K562 (cell line): ENCODE measurements around the gene XPNPEP3. TPM values are rescaled to one million over a fixed set of nuclear protein-coding genes. Genes with fewer than 3 reads are reported as not detected.

Experiments
- ATF1 ChIP-seq, 2 experiments: fragments of 450-650 bp in 1 of 2; IDR thresholded peaks; 2 replicates each; pipeline ENCODE4 v1.6.1; 2016; ENCODE audit warnings: missing compliant biosample characterization in 1 of 2, missing genetic modification characterization in 1 of 2
- FUS ChIP-seq: fragments of 200-400 bp; formaldehyde crosslinking; optimal IDR thresholded peaks from 2 replicates; pipeline ENCODE3; 2017; ENCODE audit warnings: low read depth, low read length
- HEY1 ChIP-seq: fragments of 250-450 bp; sonication (Bioruptor Pico); IDR thresholded peaks from 2 replicates; pipeline ENCODE4 v1.5.0; 2020; ENCODE audit warnings: mild to moderate bottlenecking, moderate library complexity, borderline replicate concordance
- HNRNPH1 ChIP-seq: fragments of 200-400 bp; formaldehyde crosslinking; optimal IDR thresholded peaks from 2 replicates; pipeline ENCODE3; 2017; ENCODE audit warnings: low read depth, mild to moderate bottlenecking, low read length, moderate library complexity
- HSF4 ChIP-seq: fragments of 250-450 bp; sonication (Bioruptor Pico); IDR thresholded peaks from 2 replicates; pipeline ENCODE4 v2.1.2; 2022; ENCODE audit warnings: mild to moderate bottlenecking, moderate library complexity, borderline replicate concordance
- KLF10 ChIP-seq: fragments of 250-450 bp; sonication (Bioruptor Pico); IDR thresholded peaks from 2 replicates; pipeline ENCODE4 v1.6.1; 2021; ENCODE audit warnings: matching md5 sums
- KLF6 ChIP-seq: fragments of 250-450 bp; sonication (Bioruptor Pico); IDR thresholded peaks from 2 replicates; pipeline ENCODE4 v1.4.0; 2020; ENCODE audit warnings: mild to moderate bottlenecking, moderate library complexity, borderline replicate concordance
- MAFF ChIP-seq: IDR thresholded peaks from 2 replicates; pipeline ENCODE4 v1.6.1; 2012; ENCODE audit warnings: low read length, improper control_type of control experiment
- MED1 ChIP-seq: sonication (generic); formaldehyde crosslinking; IDR thresholded peaks from 2 replicates; pipeline ENCODE4 v1.8.1; 2023; ENCODE audit warnings: missing genetic modification reagents, borderline replicate concordance
- MEF2A ChIP-seq: IDR thresholded peaks from 2 replicates; pipeline ENCODE4 v1.6.1; 2011; ENCODE audit warnings: low read depth, mild to moderate bottlenecking, low read length, moderate library complexity; ENCODE audit not compliant: control insufficient read depth
- SNIP1 ChIP-seq: fragments of 450-650 bp; IDR thresholded peaks from 2 replicates; pipeline ENCODE4 v1.7.1; 2017; ENCODE audit warnings: low read depth, mild to moderate bottlenecking
- SRSF7 ChIP-seq: fragments of 200-400 bp; formaldehyde crosslinking; optimal IDR thresholded peaks from 2 replicates; pipeline ENCODE3; 2017; ENCODE audit warnings: mild to moderate bottlenecking, low read depth, low read length
- THRAP3 ChIP-seq: fragments of 450-650 bp; IDR thresholded peaks from 2 replicates; pipeline ENCODE4 v1.6.1; 2016; ENCODE audit warnings: mild to moderate bottlenecking, inconsistent platforms, borderline replicate concordance
- ZFP36 ChIP-seq: fragments of 150-350 bp; IDR thresholded peaks from 2 replicates; pipeline ENCODE4 v1.6.1; 2018; ENCODE audit warnings: low read length, low read depth; ENCODE audit not compliant: partially characterized antibody
- ZKSCAN3 ChIP-seq: fragments of 250-450 bp; sonication (Bioruptor Pico); IDR thresholded peaks from 2 replicates; pipeline ENCODE4 v1.4.0; 2020
- ZNF175 ChIP-seq: fragments of 200-800 bp; sonication (Bioruptor generic); IDR thresholded peaks from 2 replicates; pipeline ENCODE4 v1.6.1; 2016; ENCODE audit warnings: low read depth, mild to moderate bottlenecking, missing genetic modification characterization, missing compliant biosample characterization
- ZNF384 ChIP-seq: IDR thresholded peaks from 2 replicates; pipeline ENCODE4 v1.6.1; 2012; ENCODE audit warnings: low read depth, low read length, improper control_type of control experiment
- ZNF41 ChIP-seq: fragments of 250-450 bp; sonication (Bioruptor Pico); conservative IDR thresholded peaks from 2 replicates; pipeline ENCODE4 v1.4.0; 2020; ENCODE audit warnings: mild to moderate bottlenecking
- ZNF551 ChIP-seq: fragments of 250-450 bp; sonication (Bioruptor Pico); IDR thresholded peaks from 2 replicates; pipeline ENCODE4 v1.5.0; 2021; ENCODE audit warnings: mild to moderate bottlenecking, moderate library complexity
- ZNF57 ChIP-seq: fragments of 450-650 bp; formaldehyde crosslinking; IDR thresholded peaks from 2 replicates; pipeline ENCODE4 v1.4.0; 2020; ENCODE audit warnings: mild to moderate bottlenecking, moderate library complexity
- ZNF75A ChIP-seq: fragments of 450-650 bp; formaldehyde crosslinking; IDR thresholded peaks from 2 replicates; pipeline ENCODE4 v1.4.0; 2020; ENCODE audit warnings: mild to moderate bottlenecking
- ZSCAN29 ChIP-seq: fragments of 450-650 bp; IDR thresholded peaks from 2 replicates; pipeline ENCODE4 v1.6.1; 2017
- polyA plus RNA-seq, 8 experiments: library from polyadenylated mRNA; depleted of rRNA in 4 of 8; stranded (reverse) in 5 of 8; unstranded in 3 of 8; fragments of >200 nt; fragmentation: Nextera tagmentation in 2 of 8; fragmentation: Illumina TruSeq in 1 of 8; extraction: Ambion mirVana in 2 of 8; extraction: Trizol in 1 of 8; gene quantifications; 2 replicates each; pipeline versions ENCODE4 v1.2.1 to v1.2.3, GENCODE V29; 2011 to 2014; ENCODE audit warnings: inconsistent platforms in 1 of 8, missing spikeins in 1 of 8
- total RNA-seq, 7 experiments: library from RNA; depleted of rRNA in 6 of 7; stranded (reverse); fragments of >200 nt in 6 of 7; fragmentation: Illumina TruSeq in 2 of 7; extraction: Trizol in 2 of 7; gene quantifications; 2 replicates each; pipeline versions ENCODE4 v1.2.1 to v1.2.3, GENCODE V29; 2011 to 2021; ENCODE audit warnings: low replicate concordance in 1 of 7
- TF ChIP-seq, protein P1 (sequence below): fragments of 250-450 bp; sonication (Bioruptor Pico); IDR thresholded peaks from 2 replicates; pipeline ENCODE4 v1.9.0; 2021; ENCODE audit warnings: mild to moderate bottlenecking, inconsistent platforms
- TF ChIP-seq, protein P2 (sequence below): fragments of 450-650 bp; formaldehyde crosslinking; IDR thresholded peaks from 2 replicates; pipeline ENCODE4 v1.4.0; 2022; ENCODE audit warnings: missing genetic modification characterization
- TF ChIP-seq, protein P3 (sequence below): fragments of 450-650 bp; IDR thresholded peaks from 2 replicates; pipeline ENCODE4 v1.6.1; 2018; ENCODE audit not compliant: partially characterized antibody

The XPNPEP3 gene
- total and polyA plus RNA-seq, 9 of the 15 experiments (the other 6 are each of a cell fraction or from before 2014, with no cell fraction given), result 9.1 to 22.6 (median 15.6) TPM

DNA sequence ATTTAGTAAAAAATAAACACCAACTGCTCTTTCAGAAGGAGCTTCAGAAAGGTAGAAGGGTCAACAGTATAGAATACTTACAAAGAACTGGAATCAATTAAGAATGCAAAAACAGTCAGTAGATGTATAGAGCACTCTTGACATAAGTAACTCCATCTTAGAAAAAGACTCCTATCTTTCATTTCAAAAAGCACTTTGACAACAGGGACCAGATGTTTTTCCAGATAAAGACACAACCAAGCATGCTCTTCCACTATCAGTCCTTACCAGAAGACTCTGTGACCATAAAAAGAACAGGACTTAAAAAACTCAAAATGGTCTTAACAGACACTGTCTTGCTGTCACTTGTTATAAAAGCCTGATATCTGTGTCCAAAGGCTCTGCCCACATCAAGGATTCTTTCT is 43.0 kb upstream of the XPNPEP3 start (continued):
- TF ChIP-seq, protein P1, sequence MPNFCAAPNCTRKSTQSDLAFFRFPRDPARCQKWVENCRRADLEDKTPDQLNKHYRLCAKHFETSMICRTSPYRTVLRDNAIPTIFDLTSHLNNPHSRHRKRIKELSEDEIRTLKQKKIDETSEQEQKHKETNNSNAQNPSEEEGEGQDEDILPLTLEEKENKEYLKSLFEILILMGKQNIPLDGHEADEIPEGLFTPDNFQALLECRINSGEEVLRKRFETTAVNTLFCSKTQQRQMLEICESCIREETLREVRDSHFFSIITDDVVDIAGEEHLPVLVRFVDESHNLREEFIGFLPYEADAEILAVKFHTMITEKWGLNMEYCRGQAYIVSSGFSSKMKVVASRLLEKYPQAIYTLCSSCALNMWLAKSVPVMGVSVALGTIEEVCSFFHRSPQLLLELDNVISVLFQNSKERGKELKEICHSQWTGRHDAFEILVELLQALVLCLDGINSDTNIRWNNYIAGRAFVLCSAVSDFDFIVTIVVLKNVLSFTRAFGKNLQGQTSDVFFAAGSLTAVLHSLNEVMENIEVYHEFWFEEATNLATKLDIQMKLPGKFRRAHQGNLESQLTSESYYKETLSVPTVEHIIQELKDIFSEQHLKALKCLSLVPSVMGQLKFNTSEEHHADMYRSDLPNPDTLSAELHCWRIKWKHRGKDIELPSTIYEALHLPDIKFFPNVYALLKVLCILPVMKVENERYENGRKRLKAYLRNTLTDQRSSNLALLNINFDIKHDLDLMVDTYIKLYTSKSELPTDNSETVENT (CRISPR knock-in tag), result no peak
- TF ChIP-seq ZNF57 (peak; percentile 96), MED1 (CRISPR knock-in tag) (no peak), HSF4 (CRISPR knock-in tag) (peak; percentile 100), ZFP36 (no peak), THRAP3 (no peak), SNIP1 (no peak), ZNF41 (CRISPR knock-in tag) (peak; percentile 99), ZSCAN29 (no peak), HNRNPH1 (no peak), MEF2A (peak; percentile 88), ATF1 (CRISPR knock-in tag; IDR thresholded peaks at IDR 0.05) (no peak), ATF1 (tag; IDR thresholded peaks at IDR 0.05) (peak; percentile 88), ZNF384 (peak; percentile 45; the same call in 1 of the 2 replicates), ZKSCAN3 (CRISPR knock-in tag) (peak; percentile 91), KLF6 (CRISPR knock-in tag) (peak; percentile 100), ZNF551 (CRISPR knock-in tag) (peak; percentile 93), KLF10 (peak; percentile 87; the same call in 1 of the 2 replicates), FUS (no peak), SRSF7 (no peak), ZNF75A (peak; percentile 93), MAFF (no peak), HEY1 (CRISPR knock-in tag) (peak; percentile 98), ZNF175 (peak; percentile 100)
- TF ChIP-seq, protein P2, sequence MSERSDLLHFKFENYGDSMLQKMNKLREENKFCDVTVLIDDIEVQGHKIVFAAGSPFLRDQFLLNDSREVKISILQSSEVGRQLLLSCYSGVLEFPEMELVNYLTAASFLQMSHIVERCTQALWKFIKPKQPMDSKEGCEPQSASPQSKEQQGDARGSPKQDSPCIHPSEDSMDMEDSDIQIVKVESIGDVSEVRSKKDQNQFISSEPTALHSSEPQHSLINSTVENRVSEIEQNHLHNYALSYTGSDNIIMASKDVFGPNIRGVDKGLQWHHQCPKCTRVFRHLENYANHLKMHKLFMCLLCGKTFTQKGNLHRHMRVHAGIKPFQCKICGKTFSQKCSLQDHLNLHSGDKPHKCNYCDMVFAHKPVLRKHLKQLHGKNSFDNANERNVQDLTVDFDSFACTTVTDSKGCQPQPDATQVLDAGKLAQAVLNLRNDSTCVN (CRISPR knock-in tag), result peak; percentile 99; the same call in 1 of the 2 replicates
- TF ChIP-seq, protein P3, sequence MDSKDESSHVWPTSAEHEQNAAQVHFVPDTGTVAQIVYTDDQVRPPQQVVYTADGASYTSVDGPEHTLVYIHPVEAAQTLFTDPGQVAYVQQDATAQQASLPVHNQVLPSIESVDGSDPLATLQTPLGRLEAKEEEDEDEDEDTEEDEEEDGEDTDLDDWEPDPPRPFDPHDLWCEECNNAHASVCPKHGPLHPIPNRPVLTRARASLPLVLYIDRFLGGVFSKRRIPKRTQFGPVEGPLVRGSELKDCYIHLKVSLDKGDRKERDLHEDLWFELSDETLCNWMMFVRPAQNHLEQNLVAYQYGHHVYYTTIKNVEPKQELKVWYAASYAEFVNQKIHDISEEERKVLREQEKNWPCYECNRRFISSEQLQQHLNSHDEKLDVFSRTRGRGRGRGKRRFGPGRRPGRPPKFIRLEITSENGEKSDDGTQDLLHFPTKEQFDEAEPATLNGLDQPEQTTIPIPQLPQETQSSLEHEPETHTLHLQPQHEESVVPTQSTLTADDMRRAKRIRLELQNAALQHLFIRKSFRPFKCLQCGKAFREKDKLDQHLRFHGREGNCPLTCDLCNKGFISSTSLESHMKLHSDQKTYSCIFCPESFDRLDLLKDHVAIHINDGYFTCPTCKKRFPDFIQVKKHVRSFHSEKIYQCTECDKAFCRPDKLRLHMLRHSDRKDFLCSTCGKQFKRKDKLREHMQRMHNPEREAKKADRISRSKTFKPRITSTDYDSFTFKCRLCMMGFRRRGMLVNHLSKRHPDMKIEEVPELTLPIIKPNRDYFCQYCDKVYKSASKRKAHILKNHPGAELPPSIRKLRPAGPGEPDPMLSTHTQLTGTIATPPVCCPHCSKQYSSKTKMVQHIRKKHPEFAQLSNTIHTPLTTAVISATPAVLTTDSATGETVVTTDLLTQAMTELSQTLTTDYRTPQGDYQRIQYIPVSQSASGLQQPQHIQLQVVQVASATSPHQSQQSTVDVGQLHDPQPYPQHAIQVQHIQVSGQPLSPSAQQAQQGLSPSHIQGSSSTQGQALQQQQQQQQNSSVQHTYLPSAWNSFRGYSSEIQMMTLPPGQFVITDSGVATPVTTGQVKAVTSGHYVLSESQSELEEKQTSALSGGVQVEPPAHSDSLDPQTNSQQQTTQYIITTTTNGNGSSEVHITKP, result no peak
